OCI-LY1 (cell line): Measurements from ENCODE around the gene ZNF232.
"Not testable (repeated sequence)": the region's sequence is repeated elsewhere in the genome, so short reads cannot be mapped to it uniquely, and the experiment has no call there.

Source experiments
- CTCF ChIP-seq: fragments of 200-600 bp; sonication (generic), shearing (Covaris generic); IDR thresholded peaks from 2 replicates; pipeline ENCODE4 v1.5.1; 2017; ENCODE audit warnings: mild to moderate bottlenecking, antibody characterized with exemption, low read length, moderate library complexity, mixed read lengths
- EZH2 ChIP-seq: fragments of 200-600 bp; sonication (generic), shearing (Covaris generic); IDR thresholded peaks from 2 replicates; pipeline ENCODE4 v1.8.0; 2017; ENCODE audit warnings: borderline replicate concordance, mixed run types, mild to moderate bottlenecking, antibody characterized with exemption, low read length, moderate library complexity, mixed read lengths

GRCh38 chr17:5130687-5131086 lies 19.0 kb upstream of the ZNF232 start:
- TF ChIP-seq CTCF, EZH2: not testable (repeated sequence)
